Right atrium auricular region (tissue), 2 donors: ENCODE results near the gene DPP8. TPM values are rescaled to one million over a fixed set of nuclear protein-coding genes. Genes with fewer than 3 reads are reported as not detected.

Experiments used
- DNase-seq: peaks from one replicate; pipeline ENCODE4 v3.0.0-alpha.2; 2019; ENCODE audit warnings: low spot score
- H3K27ac ChIP-seq, 2 donors: fragments of 200-600 bp; sonication (generic); 1 replicate in 1 of 2; 2 replicates in 1 of 2; pipeline ENCODE4 v1.5.1; 2016 to 2019
- H3K27me3 ChIP-seq, 2 donors: fragments of 200-600 bp; sonication (generic); one replicate each; pipeline versions ENCODE4 v1.5.1 to v1.6.0; 2017 to 2019
- H3K36me3 ChIP-seq: fragments of 200-600 bp; sonication (generic); one replicate; pipeline ENCODE4 v1.5.1; 2016
- H3K4me1 ChIP-seq, 2 donors: fragments of 200-600 bp; sonication (generic); one replicate each; pipeline versions ENCODE4 v1.5.1 to v1.6.0; 2017 to 2019
- H3K4me3 ChIP-seq, 2 donors: fragments of 200-600 bp; sonication (generic); 1 replicate in 1 of 2; 2 replicates in 1 of 2; pipeline ENCODE4 v1.5.1; 2017 to 2019; ENCODE audit warnings: mild to moderate bottlenecking in 1 of 2, moderate library complexity in 1 of 2
- H3K9me3 ChIP-seq, 2 donors: fragments of 200-600 bp; sonication (generic); one replicate each; pipeline ENCODE4 v1.5.1; 2019
- total RNA-seq, 2 donors: library from RNA; depleted of rRNA; stranded (reverse); fragments of >200 nt; gene quantifications; one replicate each; pipeline ENCODE4 v1.1.0, GENCODE V29; 2016
- TF ChIP-seq, protein P1 (sequence below), 2 donors: fragments of 200-600 bp; sonication (generic); IDR thresholded peaks; one replicate each; pipeline ENCODE4 v1.5.1; 2019; ENCODE audit warnings: antibody characterized with exemption in 2 of 2

The DPP8 gene
- total RNA-seq, 2 donors from 2014 or later: 22.2 to 28.8 TPM

DNA sequence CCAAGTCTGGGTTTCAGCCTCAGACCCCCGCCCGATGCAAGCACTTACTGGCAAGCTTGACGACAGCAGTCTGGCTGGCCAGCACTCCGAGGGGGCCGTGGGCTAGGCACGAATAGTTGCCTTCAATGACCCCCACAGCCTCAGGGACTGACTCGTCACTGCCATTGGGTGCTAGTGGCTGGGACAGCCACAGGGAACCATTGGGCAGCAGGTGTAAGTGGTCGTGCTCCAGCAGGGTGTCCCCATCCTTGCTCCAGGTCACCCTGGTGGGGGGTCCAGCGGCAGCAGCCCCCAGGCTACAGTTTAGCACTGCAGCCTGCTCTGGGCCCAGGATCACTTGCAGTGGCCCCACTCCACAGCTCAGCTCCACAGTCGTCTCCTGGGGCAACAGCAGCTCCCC is 106.5 kb downstream of the DPP8 start:
- H3K4me1 ChIP-seq: peaks cover 0 to 14% of the 10 kb centered on the region in 2 donors
- no peak overlapping the region for H3K27ac ChIP-seq

DNA sequence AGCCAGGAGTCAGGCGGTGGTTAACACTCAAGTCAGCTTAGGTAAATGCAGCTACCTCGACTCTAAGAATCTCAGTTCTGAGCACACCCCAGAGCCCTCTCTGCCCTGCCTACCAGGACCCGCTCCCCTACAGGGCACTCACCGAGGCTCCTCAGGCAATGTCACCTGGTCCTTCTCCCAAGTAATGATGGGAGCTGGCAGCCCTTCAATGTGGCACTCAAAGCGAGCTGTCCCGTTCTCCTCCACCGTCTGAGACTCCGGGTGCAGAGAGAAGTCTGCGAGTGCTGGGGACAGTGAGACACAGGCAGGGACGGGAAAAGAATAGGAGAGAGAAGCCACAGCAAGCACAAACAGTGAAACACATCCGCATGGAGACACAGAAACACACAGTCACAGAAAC is 107.5 kb downstream of the DPP8 start:
- H3K27me3 ChIP-seq: no peaks in the 10 kb centered on the region
- no peak for DNase-seq
- peaks cover 0 to 8% of the 10 kb centered on the region in 2 donors for H3K4me1 ChIP-seq
- H3K36me3 ChIP-seq: no peaks in the 10 kb centered on the region
- no peak overlapping the region for H3K4me3 ChIP-seq
- no peaks in the 10 kb centered on the region for H3K9me3 ChIP-seq
- H3K27ac ChIP-seq: no peak overlapping the region
- TF ChIP-seq, protein P1, sequence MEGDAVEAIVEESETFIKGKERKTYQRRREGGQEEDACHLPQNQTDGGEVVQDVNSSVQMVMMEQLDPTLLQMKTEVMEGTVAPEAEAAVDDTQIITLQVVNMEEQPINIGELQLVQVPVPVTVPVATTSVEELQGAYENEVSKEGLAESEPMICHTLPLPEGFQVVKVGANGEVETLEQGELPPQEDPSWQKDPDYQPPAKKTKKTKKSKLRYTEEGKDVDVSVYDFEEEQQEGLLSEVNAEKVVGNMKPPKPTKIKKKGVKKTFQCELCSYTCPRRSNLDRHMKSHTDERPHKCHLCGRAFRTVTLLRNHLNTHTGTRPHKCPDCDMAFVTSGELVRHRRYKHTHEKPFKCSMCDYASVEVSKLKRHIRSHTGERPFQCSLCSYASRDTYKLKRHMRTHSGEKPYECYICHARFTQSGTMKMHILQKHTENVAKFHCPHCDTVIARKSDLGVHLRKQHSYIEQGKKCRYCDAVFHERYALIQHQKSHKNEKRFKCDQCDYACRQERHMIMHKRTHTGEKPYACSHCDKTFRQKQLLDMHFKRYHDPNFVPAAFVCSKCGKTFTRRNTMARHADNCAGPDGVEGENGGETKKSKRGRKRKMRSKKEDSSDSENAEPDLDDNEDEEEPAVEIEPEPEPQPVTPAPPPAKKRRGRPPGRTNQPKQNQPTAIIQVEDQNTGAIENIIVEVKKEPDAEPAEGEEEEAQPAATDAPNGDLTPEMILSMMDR (IDR thresholded peaks at IDR 0.05): no peak

More for the DNA sequence above, 106.5 kb downstream of the DPP8 start:
- no peak overlapping the region for H3K4me3 ChIP-seq
- TF ChIP-seq, protein P1 (IDR thresholded peaks at IDR 0.05): no peak
- no peaks in the 10 kb centered on the region for H3K36me3 ChIP-seq
- DNase-seq: no peak
- no peaks in the 10 kb centered on the region for H3K27me3 ChIP-seq
- no peaks in the 10 kb centered on the region for H3K9me3 ChIP-seq

DNA sequence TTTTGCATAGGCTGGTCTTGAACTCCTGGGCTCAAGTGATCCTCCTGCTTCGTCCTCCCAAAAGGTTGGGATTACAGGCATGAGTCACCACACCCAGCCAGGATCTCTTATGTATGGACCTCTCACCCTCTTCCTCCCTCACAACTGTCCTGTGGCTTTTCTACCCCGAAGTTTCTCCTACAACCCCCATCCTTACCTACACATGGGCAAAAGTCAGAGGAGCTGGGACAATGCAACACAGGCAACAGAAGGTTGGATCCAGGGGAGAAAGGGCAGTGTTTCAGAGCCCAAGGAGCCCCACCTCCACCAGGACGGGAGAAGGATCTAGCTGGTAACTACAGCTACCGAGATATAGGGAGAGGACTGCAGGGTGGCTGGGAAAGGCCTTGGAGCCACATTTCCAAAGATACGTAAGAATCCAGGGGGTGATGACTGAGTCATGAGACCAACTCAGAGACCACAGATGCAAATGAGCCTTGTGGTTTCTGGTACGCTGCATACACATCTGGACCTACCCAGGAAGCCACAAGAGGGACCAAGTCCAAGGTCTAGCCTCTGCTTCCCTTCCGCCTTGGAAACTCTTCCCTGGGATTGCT is 108.4 kb downstream of the DPP8 start:
- Histone ChIP-seq H3K4me1 (no peaks in the 10 kb centered on the region), H3K4me3 (no peak overlapping the region), H3K36me3 (no peaks in the 10 kb centered on the region), H3K9me3 (no peaks in the 10 kb centered on the region), H3K27ac (no peak overlapping the region), H3K27me3 (no peaks in the 10 kb centered on the region)
- TF ChIP-seq, protein P1 (IDR thresholded peaks at IDR 0.05): no peak
- DNase-seq: no peak

DNA sequence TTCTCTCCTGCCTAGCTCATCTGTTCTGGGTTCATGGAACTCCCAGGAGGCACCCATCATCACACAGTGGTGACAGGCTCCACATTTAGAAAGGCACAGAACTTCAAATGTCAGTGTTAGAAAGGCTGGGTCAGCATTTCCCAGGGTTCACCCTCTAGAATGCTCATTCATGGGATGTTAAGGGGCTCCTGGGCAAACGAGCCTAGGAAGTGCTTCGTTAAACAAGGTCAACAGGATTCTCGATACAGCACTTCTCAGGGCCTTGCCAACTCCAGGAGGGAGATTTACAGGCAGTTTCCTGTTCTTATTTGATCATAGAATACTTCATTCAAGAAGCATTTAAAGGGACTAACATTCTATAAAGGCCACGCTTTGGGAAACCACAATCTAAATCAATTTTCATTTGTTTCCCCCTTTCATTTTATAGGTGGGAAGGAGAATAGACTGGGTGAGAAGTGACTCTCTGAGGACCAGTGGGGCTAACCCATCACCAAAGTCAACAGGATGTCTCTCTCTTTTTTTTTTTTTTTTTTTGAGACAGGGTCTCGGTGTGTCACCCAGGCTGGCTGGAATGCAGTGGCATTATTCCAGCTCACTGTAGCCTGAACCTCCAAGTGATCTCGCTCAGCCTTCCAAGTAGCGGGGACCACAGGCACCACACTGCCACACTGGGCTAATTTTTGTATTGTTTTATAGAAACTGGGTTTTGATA is 109.0 kb downstream of the DPP8 start:
- H3K27me3 ChIP-seq: no peaks in the 10 kb centered on the region
- TF ChIP-seq, protein P1 (IDR thresholded peaks at IDR 0.05): no peak
- no peak overlapping the region for H3K27ac ChIP-seq
- H3K36me3 ChIP-seq: no peaks in the 10 kb centered on the region
- no peak for DNase-seq
- H3K4me3 ChIP-seq: no peak overlapping the region
- no peaks in the 10 kb centered on the region for H3K4me1 ChIP-seq
- H3K9me3 ChIP-seq: no peaks in the 10 kb centered on the region

DNA sequence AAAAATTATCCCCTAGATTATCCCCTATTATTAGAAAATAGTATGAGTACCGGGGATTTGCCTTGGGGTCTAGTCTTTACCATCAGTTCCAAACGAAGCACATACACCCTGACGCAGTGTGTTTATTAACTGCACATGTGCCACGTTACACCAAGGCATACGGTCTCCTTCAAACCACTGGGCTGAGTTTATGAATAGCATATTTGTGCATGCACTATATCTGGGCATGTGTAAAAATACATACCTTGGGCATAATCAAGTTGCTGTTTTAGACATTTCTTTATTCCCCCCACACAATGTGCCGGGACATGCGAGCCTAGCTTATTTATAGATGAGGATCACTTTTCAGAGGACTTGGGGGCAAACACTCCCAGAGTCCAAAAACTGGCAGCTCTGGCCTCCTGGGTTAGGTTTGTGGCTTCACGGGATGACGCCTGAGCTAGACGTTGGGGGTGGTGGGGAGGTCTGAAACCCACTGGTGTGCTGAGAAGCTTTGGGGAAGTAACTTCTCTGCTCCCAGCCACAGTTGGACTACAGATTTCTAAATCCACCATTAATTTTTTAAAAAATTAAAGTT is 111.0 kb downstream of the DPP8 start:
- TF ChIP-seq, protein P1 (IDR thresholded peaks at IDR 0.05): no peak
- H3K36me3 ChIP-seq: no peaks in the 10 kb centered on the region
- H3K4me1 ChIP-seq: peaks cover 0 to 10% of the 10 kb centered on the region in 2 donors
- H3K27ac ChIP-seq: no peak overlapping the region
- no peak for DNase-seq
- H3K27me3 ChIP-seq: no peaks in the 10 kb centered on the region
- no peaks in the 10 kb centered on the region for H3K9me3 ChIP-seq
- H3K4me3 ChIP-seq: no peak overlapping the region
